IMR-90 (cell line): ENCODE results near the gene DPPA5. TPM values are rescaled to one million over a fixed set of nuclear protein-coding genes. Genes with fewer than 3 reads are reported as not detected.

Source experiments
- ATAC-seq: fragments of 200-7000 bp; cut with Tn5 transposase; 2 replicates; pipeline ENCODE4 v1.9.1; 2020; ENCODE audit warnings: low read depth, mild to moderate bottlenecking, moderate library complexity
- BruUV-seq: library from RNA; stranded (reverse); fragments of 400-500 nt; replicated peaks from 2 replicates; lab custom pipeline; 2021; lab: Mats Ljungman, UMichigan
- CTCF ChIA-PET: fragments of 300-600 bp; formaldehyde crosslinking; extraction: SDS; loops from one replicate; lab custom pipeline; 2021; ENCODE audit warnings: antibody characterized with exemption; lab: Yijun Ruan, JAX
- POLR2A ChIA-PET: fragments of 300-600 bp; sonication (Branson Sonifier 250); formaldehyde crosslinking; loops from one replicate; lab custom pipeline; 2022; ENCODE audit warnings: antibody characterized with exemption; ENCODE audit not compliant: unreplicated experiment; lab: Charles Lee
- DNase-seq: peaks from one replicate; pipeline ENCODE4 v3.0.0; 2013
- H2AFZ ChIP-seq: replicated peaks from 2 replicates; pipeline ENCODE3; 2013; ENCODE audit warnings: low read length, mild to moderate bottlenecking; ENCODE audit not compliant: poor library complexity
- H2AK5ac ChIP-seq: 2 replicates; pipeline ENCODE4 v1.6.1; 2013; ENCODE audit warnings: low read depth, low read length, inconsistent platforms
- H2AK9ac ChIP-seq: replicated peaks from 2 replicates; pipeline ENCODE3; 2013; ENCODE audit warnings: mild to moderate bottlenecking, low read depth, low read length, moderate library complexity; ENCODE audit not compliant: poor library complexity
- H2BK120ac ChIP-seq: 2 replicates; pipeline ENCODE4 v1.6.1; 2013; ENCODE audit warnings: low read depth, low read length, inconsistent platforms
- H2BK15ac ChIP-seq: 3 replicates; pipeline ENCODE4 v1.6.1; 2013; ENCODE audit warnings: low read depth, low read length, inconsistent platforms
- H2BK20ac ChIP-seq: 2 replicates; pipeline ENCODE4 v1.6.1; 2013; ENCODE audit warnings: low read depth, mild to moderate bottlenecking, inconsistent platforms, low read length, moderate library complexity
- H2BK5ac ChIP-seq: 2 replicates; pipeline ENCODE4 v1.6.1; 2013; ENCODE audit warnings: mild to moderate bottlenecking, low read depth, low read length, inconsistent platforms; ENCODE audit not compliant: poor library complexity, severe bottlenecking
- H3K14ac ChIP-seq: replicated peaks from 2 replicates; pipeline ENCODE4 v1.6.1; 2013; ENCODE audit warnings: low read depth, low read length, inconsistent platforms
- H3K18ac ChIP-seq: 2 replicates; pipeline ENCODE4 v1.6.1; 2013; ENCODE audit warnings: low read depth, low read length, control low read depth
- H3K23ac ChIP-seq: 2 replicates; pipeline ENCODE4 v1.6.1; 2013; ENCODE audit warnings: low read depth, low read length, inconsistent platforms
- H3K27ac ChIP-seq: 2 replicates; pipeline ENCODE4 v1.5.1; 2013; ENCODE audit warnings: mild to moderate bottlenecking, control low read depth, low read length; ENCODE audit not compliant: insufficient read depth
- H3K27me3 ChIP-seq: 2 replicates; pipeline ENCODE4 v1.6.1; 2013; ENCODE audit warnings: low read length; ENCODE audit not compliant: control insufficient read depth, insufficient read depth
- H3K36me3 ChIP-seq: 2 replicates; pipeline ENCODE4 v1.6.1; 2013; ENCODE audit warnings: low read length, mixed read lengths; ENCODE audit not compliant: control insufficient read depth, insufficient read depth
- H3K4ac ChIP-seq: 2 replicates; pipeline ENCODE4 v1.6.1; 2013; ENCODE audit warnings: low read depth, low read length, inconsistent platforms
- H3K4me1 ChIP-seq: 2 replicates; pipeline ENCODE4 v1.6.1; 2013; ENCODE audit warnings: low read length, mixed read lengths; ENCODE audit not compliant: control insufficient read depth, insufficient read depth
- H3K4me2 ChIP-seq: 2 replicates; pipeline ENCODE4 v1.6.1; 2013; ENCODE audit warnings: low read depth, mild to moderate bottlenecking, control low read depth, low read length, moderate library complexity
- H3K4me3 ChIP-seq: 2 replicates; pipeline ENCODE4 v1.5.1; 2013; ENCODE audit warnings: low read depth, mild to moderate bottlenecking, control low read depth, low read length, moderate library complexity; ENCODE audit not compliant: insufficient read depth
- H3K56ac ChIP-seq: 2 replicates; pipeline ENCODE4 v1.6.1; 2013; ENCODE audit warnings: low read length, inconsistent platforms; ENCODE audit not compliant: insufficient read depth; ENCODE audit errors: extremely low read depth
- H3K79me1 ChIP-seq, 2 experiments: 2 replicates each; pipeline ENCODE4 v1.6.1; 2013; ENCODE audit warnings: low read length in 2 of 2, inconsistent platforms in 1 of 2, low read depth in 1 of 2
- H3K9ac ChIP-seq: 2 replicates; pipeline ENCODE4 v1.6.1; 2013; ENCODE audit warnings: low read depth, low read length, control low read depth
- H3K9me1 ChIP-seq: 2 replicates; pipeline ENCODE4 v1.6.1; 2013; ENCODE audit warnings: low read length, inconsistent platforms; ENCODE audit not compliant: insufficient read depth
- H3K9me3 ChIP-seq: 2 replicates; pipeline ENCODE4 v1.6.1; 2013; ENCODE audit warnings: low read length; ENCODE audit not compliant: control insufficient read depth, insufficient read depth
- H4K20me1 ChIP-seq: 2 replicates; pipeline ENCODE4 v1.6.1; 2013; ENCODE audit warnings: low read length, inconsistent platforms; ENCODE audit not compliant: insufficient read depth
- H4K5ac ChIP-seq: 2 replicates; pipeline ENCODE4 v1.6.1; 2013; ENCODE audit warnings: mild to moderate bottlenecking, low read depth, low read length, control low read depth
- H4K8ac ChIP-seq, 2 experiments: 2 replicates each; pipeline ENCODE4 v1.6.1; 2013; ENCODE audit warnings: low read depth in 2 of 2, low read length in 2 of 2, control low read depth in 1 of 2, inconsistent platforms in 1 of 2
- H4K91ac ChIP-seq: 2 replicates; pipeline ENCODE4 v1.6.1; 2013; ENCODE audit warnings: low read depth, low read length, inconsistent platforms; ENCODE audit not compliant: insufficient read depth
- BHLHE40 ChIP-seq: fragments of 150-350 bp; IDR thresholded peaks from 2 replicates; pipeline ENCODE4 v1.6.1; 2016; ENCODE audit warnings: mild to moderate bottlenecking, low read depth, low read length
- CHD1 ChIP-seq: IDR thresholded peaks from 2 replicates; pipeline ENCODE4 v1.6.1; 2012; ENCODE audit warnings: low read depth, low read length, improper control_type of control experiment
- FOS ChIP-seq: fragments of 150-350 bp; IDR thresholded peaks from 2 replicates; pipeline ENCODE4 v1.6.1; 2016; ENCODE audit warnings: low read depth, low read length
- MAFK ChIP-seq: IDR thresholded peaks from 2 replicates; pipeline ENCODE4 v1.6.1; 2012; ENCODE audit warnings: low read depth, low read length, improper control_type of control experiment
- MAZ ChIP-seq: IDR thresholded peaks from 2 replicates; pipeline ENCODE4 v1.6.1; 2012; ENCODE audit warnings: low read depth, mild to moderate bottlenecking, low read length, improper control_type of control experiment, moderate library complexity, borderline replicate concordance
- MXI1 ChIP-seq: IDR thresholded peaks from 2 replicates; pipeline ENCODE4 v1.6.1; 2012; ENCODE audit warnings: low read depth, mild to moderate bottlenecking, low read length, moderate library complexity, borderline replicate concordance
- NFE2L2 ChIP-seq: fragments of 150-350 bp; IDR thresholded peaks from 2 replicates; pipeline ENCODE4 v1.6.1; 2016; ENCODE audit warnings: low read depth, mild to moderate bottlenecking, low read length
- POLR2A ChIP-seq: IDR thresholded peaks from 2 replicates; pipeline ENCODE4 v1.6.1; 2012; ENCODE audit warnings: mild to moderate bottlenecking, low read depth, low read length
- RAD21 ChIP-seq: IDR thresholded peaks from 2 replicates; pipeline ENCODE4 v1.6.1; 2012; ENCODE audit warnings: low read length, improper control_type of control experiment
- RCOR1 ChIP-seq: IDR thresholded peaks from 2 replicates; pipeline ENCODE4 v1.6.1; 2012; ENCODE audit warnings: mild to moderate bottlenecking, low read length, improper control_type of control experiment; ENCODE audit not compliant: insufficient replicate concordance
- RFX5 ChIP-seq: IDR thresholded peaks from 2 replicates; pipeline ENCODE4 v1.8.0; 2012; ENCODE audit warnings: low read depth, mild to moderate bottlenecking, low read length, moderate library complexity
- SMC3 ChIP-seq: fragments of 150-350 bp; IDR thresholded peaks from 2 replicates; pipeline ENCODE4 v1.6.1; 2016; ENCODE audit warnings: low read depth, mild to moderate bottlenecking, antibody characterized with exemption, low read length, moderate library complexity
- WGBS, 2 experiments: methylation state at CpG; one replicate each; pipeline versions ENCODE4 v1.1.5 to v1.1.7; 2013; ENCODE audit warnings: missing lambda C conversion rate in 2 of 2; ENCODE audit not compliant: insufficient read length in 1 of 2; ENCODE audit errors: extremely low coverage in 2 of 2; 5-methylcytosine and 5-hydroxymethylcytosine counted together
- dilution Hi-C: fragments of 300-500 bp; cut with HindIII; formaldehyde crosslinking; loops from one replicate; pipeline ENCODE4 v1.14.3; 2018; ENCODE audit warnings: low sequenced_read_pairs; ENCODE audit not compliant: unreplicated experiment
- in situ Hi-C: fragments of 300-500 bp; cut with MboI; formaldehyde crosslinking; loops from 3 replicates; pipeline ENCODE4 v1.14.3; 2019; ENCODE audit warnings: low sequenced_read_pairs, inconsistent platforms, mixed read lengths
- intact Hi-C: fragments of 100-400 bp; cut with micrococcal nuclease; formaldehyde crosslinking; loops from 2 replicates; pipeline ENCODE4 v1.10.0; 2022
- polyA plus RNA-seq, 3 experiments: library from polyadenylated mRNA; depleted of rRNA; stranded (reverse); fragments of >200 nt; gene quantifications; 2 replicates each; pipeline ENCODE4 v1.2.3, GENCODE V29; 2012; ENCODE audit warnings: low replicate concordance in 1 of 3
- total RNA-seq: library from RNA; depleted of rRNA; stranded (reverse); fragments of >200 nt; gene quantifications from 2 replicates; pipeline ENCODE4 v1.2.3, GENCODE V29; 2012
- TF ChIP-seq, protein P1 (sequence below): conservative IDR thresholded peaks from 2 replicates; pipeline ENCODE4 v1.5.1; 2012; ENCODE audit warnings: mild to moderate bottlenecking, low read depth, low read length, improper control_type of control experiment
- TF ChIP-seq, protein P2 (sequence below): fragments of 150-350 bp; IDR thresholded peaks from 2 replicates; pipeline ENCODE4 v1.6.1; 2016; ENCODE audit warnings: low read depth, mild to moderate bottlenecking, low read length, moderate library complexity, borderline replicate concordance
- TF ChIP-seq, protein P3 (sequence below): fragments of 150-350 bp; IDR thresholded peaks from 2 replicates; pipeline ENCODE4 v1.6.1; 2017; ENCODE audit warnings: mild to moderate bottlenecking, antibody characterized with exemption, low read length, low read depth

DPPA5 gene
- total and polyA plus RNA-seq, 2 of the 4 experiments (the other 2 are of a cell fraction), result not detected

DNA sequence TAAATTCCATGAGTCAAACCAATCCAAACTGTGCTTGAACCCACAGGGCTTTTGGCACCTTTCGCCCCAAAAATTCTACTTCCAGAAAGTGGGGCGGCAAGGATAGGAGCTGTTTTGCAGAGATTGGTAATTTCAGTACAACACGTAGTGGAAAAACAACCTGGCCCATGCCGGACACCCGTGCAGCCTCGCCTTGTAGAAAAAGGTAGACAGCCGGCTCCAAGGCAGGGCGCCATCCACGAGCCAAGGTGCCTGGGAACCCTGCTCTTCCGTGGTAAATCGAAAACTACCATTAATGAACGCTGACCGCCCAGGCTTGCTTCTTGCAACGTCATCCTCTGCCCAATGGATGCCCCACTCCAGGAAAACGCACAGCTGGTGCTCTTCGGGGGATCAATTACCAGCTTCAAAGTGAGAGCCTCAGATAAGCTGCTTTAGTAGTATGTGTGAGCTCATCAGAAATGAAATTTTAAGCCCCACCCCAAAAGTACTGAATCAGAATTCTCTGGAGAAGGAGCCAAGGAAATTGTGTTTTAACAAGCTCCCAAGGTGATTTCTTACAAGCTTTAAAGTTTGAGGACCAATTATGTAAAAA lies 13.8 kb upstream of the DPPA5 start:
- Histone ChIP-seq H2BK20ac (no peak overlapping the region), H3K9ac (no peak overlapping the region), H3K79me1 (no peaks in the 10 kb centered on the region), H2AK5ac (no peak overlapping the region), H4K20me1 (no peaks in the 10 kb centered on the region), H3K56ac (no peak overlapping the region), H4K91ac (no peak overlapping the region), H3K9me3 (peaks cover 11% of the 10 kb centered on the region), H3K18ac (no peak overlapping the region), H2AFZ (no peak overlapping the region), H3K4ac (no peak overlapping the region), H4K5ac (no peak overlapping the region), H2BK15ac (no peak overlapping the region), H3K27ac (no peak overlapping the region), H2BK120ac (no peak overlapping the region), H4K8ac (no peak overlapping the region), H2AK9ac (no peak overlapping the region), H3K14ac (no peak overlapping the region), H3K27me3 (peaks cover 3% of the 10 kb centered on the region), H3K4me1 (no peaks in the 10 kb centered on the region), H3K23ac (no peak overlapping the region), H2BK5ac (no peak overlapping the region), H3K36me3 (no peaks in the 10 kb centered on the region), H3K4me2 (no peak overlapping the region), H3K9me1 (no peaks in the 10 kb centered on the region), H3K4me3 (no peak overlapping the region)
- in situ Hi-C loops, result no loop called here
- POLR2A ChIA-PET, result no interaction called here
- DNase-seq (no peak), ATAC-seq (no peak)
- WGBS, 2 experiments, result 89% methylated on average over 7 of the region's 16 CpGs; no CpG with 5 or more reads in 1 of the 2 experiments
- CTCF ChIA-PET, result interaction anchor here (0.6 kb wide), 1 partner anchor 10 kb away, joined by 5 read pairs; no protein-coding TSS in a partner anchor
- dilution Hi-C loops, result no loop called here
- intact Hi-C loops, result no loop called here
- no TSS peak for BruUV-seq
- no peak for TF ChIP-seq RAD21
- TF ChIP-seq, protein P1, sequence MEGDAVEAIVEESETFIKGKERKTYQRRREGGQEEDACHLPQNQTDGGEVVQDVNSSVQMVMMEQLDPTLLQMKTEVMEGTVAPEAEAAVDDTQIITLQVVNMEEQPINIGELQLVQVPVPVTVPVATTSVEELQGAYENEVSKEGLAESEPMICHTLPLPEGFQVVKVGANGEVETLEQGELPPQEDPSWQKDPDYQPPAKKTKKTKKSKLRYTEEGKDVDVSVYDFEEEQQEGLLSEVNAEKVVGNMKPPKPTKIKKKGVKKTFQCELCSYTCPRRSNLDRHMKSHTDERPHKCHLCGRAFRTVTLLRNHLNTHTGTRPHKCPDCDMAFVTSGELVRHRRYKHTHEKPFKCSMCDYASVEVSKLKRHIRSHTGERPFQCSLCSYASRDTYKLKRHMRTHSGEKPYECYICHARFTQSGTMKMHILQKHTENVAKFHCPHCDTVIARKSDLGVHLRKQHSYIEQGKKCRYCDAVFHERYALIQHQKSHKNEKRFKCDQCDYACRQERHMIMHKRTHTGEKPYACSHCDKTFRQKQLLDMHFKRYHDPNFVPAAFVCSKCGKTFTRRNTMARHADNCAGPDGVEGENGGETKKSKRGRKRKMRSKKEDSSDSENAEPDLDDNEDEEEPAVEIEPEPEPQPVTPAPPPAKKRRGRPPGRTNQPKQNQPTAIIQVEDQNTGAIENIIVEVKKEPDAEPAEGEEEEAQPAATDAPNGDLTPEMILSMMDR, result no peak
- TF ChIP-seq RCOR1, result no peak
- no peak for TF ChIP-seq RFX5
- TF ChIP-seq, protein P2, sequence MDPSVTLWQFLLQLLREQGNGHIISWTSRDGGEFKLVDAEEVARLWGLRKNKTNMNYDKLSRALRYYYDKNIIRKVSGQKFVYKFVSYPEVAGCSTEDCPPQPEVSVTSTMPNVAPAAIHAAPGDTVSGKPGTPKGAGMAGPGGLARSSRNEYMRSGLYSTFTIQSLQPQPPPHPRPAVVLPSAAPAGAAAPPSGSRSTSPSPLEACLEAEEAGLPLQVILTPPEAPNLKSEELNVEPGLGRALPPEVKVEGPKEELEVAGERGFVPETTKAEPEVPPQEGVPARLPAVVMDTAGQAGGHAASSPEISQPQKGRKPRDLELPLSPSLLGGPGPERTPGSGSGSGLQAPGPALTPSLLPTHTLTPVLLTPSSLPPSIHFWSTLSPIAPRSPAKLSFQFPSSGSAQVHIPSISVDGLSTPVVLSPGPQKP, result no peak
- TF ChIP-seq BHLHE40, result no peak
- no peak for TF ChIP-seq MAZ
- no peak for TF ChIP-seq NFE2L2
- no peak for TF ChIP-seq POLR2A
- TF ChIP-seq MXI1, result no peak
- no peak for TF ChIP-seq CHD1
- TF ChIP-seq FOS, result no peak
- TF ChIP-seq, protein P3, sequence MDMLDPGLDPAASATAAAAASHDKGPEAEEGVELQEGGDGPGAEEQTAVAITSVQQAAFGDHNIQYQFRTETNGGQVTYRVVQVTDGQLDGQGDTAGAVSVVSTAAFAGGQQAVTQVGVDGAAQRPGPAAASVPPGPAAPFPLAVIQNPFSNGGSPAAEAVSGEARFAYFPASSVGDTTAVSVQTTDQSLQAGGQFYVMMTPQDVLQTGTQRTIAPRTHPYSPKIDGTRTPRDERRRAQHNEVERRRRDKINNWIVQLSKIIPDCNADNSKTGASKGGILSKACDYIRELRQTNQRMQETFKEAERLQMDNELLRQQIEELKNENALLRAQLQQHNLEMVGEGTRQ, result no peak
- TF ChIP-seq MAFK, result no peak
- TF ChIP-seq SMC3, result no peak
